GM21825 (cell line): Measurements from ENCODE around the gene FMO5.
"Not testable (repeated sequence)": the region's sequence is repeated elsewhere in the genome, so short reads cannot be mapped to it uniquely, and the experiment has no call there.

ENCODE experiments used
- ATAC-seq: cut with Tn5 transposase; IDR thresholded peaks from one replicate; pipeline ENCODE4 v1.9.1; 2021; ENCODE audit warnings: mild to moderate bottlenecking, moderate library complexity; ENCODE audit not compliant: unreplicated experiment

The FMO5 gene

GRCh38 chr1:147240131-147240721, 15.1 kb upstream of the FMO5 start:
- ATAC-seq, result not testable (repeated sequence)

GRCh38 chr1:147238925-147239820, 14.0 kb upstream of the FMO5 start:
- ATAC-seq, result no peak

- ATAC-seq, result no peak
Measured at GRCh38 chr1:147238053-147238902, 13.1 kb upstream of the FMO5 start.

GRCh38 chr1:147236959-147237791, 12.0 kb upstream of the FMO5 start:
- no peak for ATAC-seq

GRCh38 chr1:147236448-147236847, 11.3 kb upstream of the FMO5 start:
- no peak for ATAC-seq

- ATAC-seq, result no peak
Measured at GRCh38 chr1:147235822-147236221, 10.7 kb upstream of the FMO5 start.

- ATAC-seq, result not testable (repeated sequence)
Measured at GRCh38 chr1:147233903-147234302, 8.8 kb upstream of the FMO5 start.

GRCh38 chr1:147231032-147231431, 5.9 kb upstream of the FMO5 start:
- not testable (repeated sequence) for ATAC-seq

- no peak for ATAC-seq
Measured at GRCh38 chr1:147223740-147224615, 1.2 kb downstream of the FMO5 start.

GRCh38 chr1:147218606-147219005, 6.5 kb downstream of the FMO5 start:
- no peak for ATAC-seq

- ATAC-seq, result no peak
Measured at GRCh38 chr1:147217141-147217540, 8.0 kb downstream of the FMO5 start.

GRCh38 chr1:147216124-147216523, 9.0 kb downstream of the FMO5 start:
- no peak for ATAC-seq

GRCh38 chr1:147215540-147215916, 9.6 kb downstream of the FMO5 start:
- ATAC-seq, result no peak

- ATAC-seq, result no peak
Measured at GRCh38 chr1:147214842-147215539, 10.1 kb downstream of the FMO5 start.

GRCh38 chr1:147214325-147214724, 10.8 kb downstream of the FMO5 start:
- no peak for ATAC-seq

GRCh38 chr1:147213271-147213670, 11.9 kb downstream of the FMO5 start:
- no peak for ATAC-seq

- ATAC-seq, result no peak
Measured at GRCh38 chr1:147211577-147211976, 13.6 kb downstream of the FMO5 start.

- ATAC-seq, result no peak
Measured at GRCh38 chr1:147210987-147211386, 14.2 kb downstream of the FMO5 start.
